Esophagus squamous epithelium (tissue), 4 donors: ENCODE data around the gene OR51G1.

Experiments
- CTCF ChIP-seq, 6 experiments: fragments of 450-650 bp in 4 of 6; fragments of 200-600 bp in 2 of 6; sonication (generic) in 2 of 6; IDR thresholded peaks; one replicate each; pipeline ENCODE4 v1.5.1; 2016 to 2019; ENCODE audit warnings: antibody characterized with exemption in 6 of 6, mild to moderate bottlenecking in 4 of 6, moderate library complexity in 4 of 6
- POLR2A ChIP-seq, 4 donors: fragments of 450-650 bp; IDR thresholded peaks; one replicate each; pipeline ENCODE4 v1.6.1; 2017; ENCODE audit warnings: antibody characterized with exemption in 4 of 4, mild to moderate bottlenecking in 4 of 4, moderate library complexity in 3 of 4

GRCh38 chr11:4881188-4881587 lies 43.0 kb downstream of the OR51G1 start:
- TF ChIP-seq CTCF (IDR thresholded peaks at IDR 0.05) (no peak), POLR2A (IDR thresholded peaks at IDR 0.05) (no peak)
